IMR-90 (cell line): ENCODE measurements around the gene CARD18. TPM values are rescaled to one million over a fixed set of nuclear protein-coding genes. Genes with fewer than 3 reads are reported as not detected.
A peak's percentile ranks its signal among the peaks of the same experiment; 100 is the strongest.

Source experiments
- ATAC-seq: fragments of 200-7000 bp; cut with Tn5 transposase; 2 replicates; pipeline ENCODE4 v1.9.1; 2020; ENCODE audit warnings: low read depth, mild to moderate bottlenecking, moderate library complexity
- BruUV-seq: library from RNA; stranded (reverse); fragments of 400-500 nt; replicated peaks from 2 replicates; lab custom pipeline; 2021; lab: Mats Ljungman, UMichigan
- CTCF ChIA-PET: fragments of 300-600 bp; formaldehyde crosslinking; extraction: SDS; loops from one replicate; lab custom pipeline; 2021; ENCODE audit warnings: antibody characterized with exemption; lab: Yijun Ruan, JAX
- POLR2A ChIA-PET: fragments of 300-600 bp; sonication (Branson Sonifier 250); formaldehyde crosslinking; loops from one replicate; lab custom pipeline; 2022; ENCODE audit warnings: antibody characterized with exemption; ENCODE audit not compliant: unreplicated experiment; lab: Charles Lee
- DNase-seq: peaks from one replicate; pipeline ENCODE4 v3.0.0; 2013
- H2AFZ ChIP-seq: replicated peaks from 2 replicates; pipeline ENCODE3; 2013; ENCODE audit warnings: low read length, mild to moderate bottlenecking; ENCODE audit not compliant: poor library complexity
- H2AK5ac ChIP-seq: 2 replicates; pipeline ENCODE4 v1.6.1; 2013; ENCODE audit warnings: low read depth, low read length, inconsistent platforms
- H2AK9ac ChIP-seq: replicated peaks from 2 replicates; pipeline ENCODE3; 2013; ENCODE audit warnings: mild to moderate bottlenecking, low read depth, low read length, moderate library complexity; ENCODE audit not compliant: poor library complexity
- H2BK120ac ChIP-seq: 2 replicates; pipeline ENCODE4 v1.6.1; 2013; ENCODE audit warnings: low read depth, low read length, inconsistent platforms
- H2BK15ac ChIP-seq: 3 replicates; pipeline ENCODE4 v1.6.1; 2013; ENCODE audit warnings: low read depth, low read length, inconsistent platforms
- H2BK20ac ChIP-seq: 2 replicates; pipeline ENCODE4 v1.6.1; 2013; ENCODE audit warnings: low read depth, mild to moderate bottlenecking, inconsistent platforms, low read length, moderate library complexity
- H2BK5ac ChIP-seq: 2 replicates; pipeline ENCODE4 v1.6.1; 2013; ENCODE audit warnings: mild to moderate bottlenecking, low read depth, low read length, inconsistent platforms; ENCODE audit not compliant: poor library complexity, severe bottlenecking
- H3K14ac ChIP-seq: replicated peaks from 2 replicates; pipeline ENCODE4 v1.6.1; 2013; ENCODE audit warnings: low read depth, low read length, inconsistent platforms
- H3K18ac ChIP-seq: 2 replicates; pipeline ENCODE4 v1.6.1; 2013; ENCODE audit warnings: low read depth, low read length, control low read depth
- H3K23ac ChIP-seq: 2 replicates; pipeline ENCODE4 v1.6.1; 2013; ENCODE audit warnings: low read depth, low read length, inconsistent platforms
- H3K27ac ChIP-seq: 2 replicates; pipeline ENCODE4 v1.5.1; 2013; ENCODE audit warnings: mild to moderate bottlenecking, control low read depth, low read length; ENCODE audit not compliant: insufficient read depth
- H3K27me3 ChIP-seq: 2 replicates; pipeline ENCODE4 v1.6.1; 2013; ENCODE audit warnings: low read length; ENCODE audit not compliant: control insufficient read depth, insufficient read depth
- H3K36me3 ChIP-seq: 2 replicates; pipeline ENCODE4 v1.6.1; 2013; ENCODE audit warnings: low read length, mixed read lengths; ENCODE audit not compliant: control insufficient read depth, insufficient read depth
- H3K4ac ChIP-seq: 2 replicates; pipeline ENCODE4 v1.6.1; 2013; ENCODE audit warnings: low read depth, low read length, inconsistent platforms
- H3K4me1 ChIP-seq: 2 replicates; pipeline ENCODE4 v1.6.1; 2013; ENCODE audit warnings: low read length, mixed read lengths; ENCODE audit not compliant: control insufficient read depth, insufficient read depth
- H3K4me2 ChIP-seq: 2 replicates; pipeline ENCODE4 v1.6.1; 2013; ENCODE audit warnings: low read depth, mild to moderate bottlenecking, control low read depth, low read length, moderate library complexity
- H3K4me3 ChIP-seq: 2 replicates; pipeline ENCODE4 v1.5.1; 2013; ENCODE audit warnings: low read depth, mild to moderate bottlenecking, control low read depth, low read length, moderate library complexity; ENCODE audit not compliant: insufficient read depth
- H3K56ac ChIP-seq: 2 replicates; pipeline ENCODE4 v1.6.1; 2013; ENCODE audit warnings: low read length, inconsistent platforms; ENCODE audit not compliant: insufficient read depth; ENCODE audit errors: extremely low read depth
- H3K79me1 ChIP-seq, 2 experiments: 2 replicates each; pipeline ENCODE4 v1.6.1; 2013; ENCODE audit warnings: low read length in 2 of 2, inconsistent platforms in 1 of 2, low read depth in 1 of 2
- H3K9ac ChIP-seq: 2 replicates; pipeline ENCODE4 v1.6.1; 2013; ENCODE audit warnings: low read depth, low read length, control low read depth
- H3K9me1 ChIP-seq: 2 replicates; pipeline ENCODE4 v1.6.1; 2013; ENCODE audit warnings: low read length, inconsistent platforms; ENCODE audit not compliant: insufficient read depth
- H3K9me3 ChIP-seq: 2 replicates; pipeline ENCODE4 v1.6.1; 2013; ENCODE audit warnings: low read length; ENCODE audit not compliant: control insufficient read depth, insufficient read depth
- H4K20me1 ChIP-seq: 2 replicates; pipeline ENCODE4 v1.6.1; 2013; ENCODE audit warnings: low read length, inconsistent platforms; ENCODE audit not compliant: insufficient read depth
- H4K5ac ChIP-seq: 2 replicates; pipeline ENCODE4 v1.6.1; 2013; ENCODE audit warnings: mild to moderate bottlenecking, low read depth, low read length, control low read depth
- H4K8ac ChIP-seq, 2 experiments: 2 replicates each; pipeline ENCODE4 v1.6.1; 2013; ENCODE audit warnings: low read depth in 2 of 2, low read length in 2 of 2, control low read depth in 1 of 2, inconsistent platforms in 1 of 2
- H4K91ac ChIP-seq: 2 replicates; pipeline ENCODE4 v1.6.1; 2013; ENCODE audit warnings: low read depth, low read length, inconsistent platforms; ENCODE audit not compliant: insufficient read depth
- MAZ ChIP-seq: IDR thresholded peaks from 2 replicates; pipeline ENCODE4 v1.6.1; 2012; ENCODE audit warnings: low read depth, mild to moderate bottlenecking, low read length, improper control_type of control experiment, moderate library complexity, borderline replicate concordance
- WGBS, 2 experiments: methylation state at CpG; one replicate each; pipeline versions ENCODE4 v1.1.5 to v1.1.7; 2013; ENCODE audit warnings: missing lambda C conversion rate in 2 of 2; ENCODE audit not compliant: insufficient read length in 1 of 2; ENCODE audit errors: extremely low coverage in 2 of 2; 5-methylcytosine and 5-hydroxymethylcytosine counted together
- dilution Hi-C: fragments of 300-500 bp; cut with HindIII; formaldehyde crosslinking; loops from one replicate; pipeline ENCODE4 v1.14.3; 2018; ENCODE audit warnings: low sequenced_read_pairs; ENCODE audit not compliant: unreplicated experiment
- in situ Hi-C: fragments of 300-500 bp; cut with MboI; formaldehyde crosslinking; loops from 3 replicates; pipeline ENCODE4 v1.14.3; 2019; ENCODE audit warnings: low sequenced_read_pairs, inconsistent platforms, mixed read lengths
- intact Hi-C: fragments of 100-400 bp; cut with micrococcal nuclease; formaldehyde crosslinking; loops from 2 replicates; pipeline ENCODE4 v1.10.0; 2022
- polyA plus RNA-seq, 3 experiments: library from polyadenylated mRNA; depleted of rRNA; stranded (reverse); fragments of >200 nt; gene quantifications; 2 replicates each; pipeline ENCODE4 v1.2.3, GENCODE V29; 2012; ENCODE audit warnings: low replicate concordance in 1 of 3
- total RNA-seq: library from RNA; depleted of rRNA; stranded (reverse); fragments of >200 nt; gene quantifications from 2 replicates; pipeline ENCODE4 v1.2.3, GENCODE V29; 2012
- TF ChIP-seq, protein P1 (sequence below): fragments of 150-350 bp; IDR thresholded peaks from 2 replicates; pipeline ENCODE4 v1.6.1; 2017; ENCODE audit warnings: mild to moderate bottlenecking, antibody characterized with exemption, low read length, low read depth

The CARD18 gene
- total and polyA plus RNA-seq, 2 of the 4 experiments (the other 2 are of a cell fraction), result not detected

DNA sequence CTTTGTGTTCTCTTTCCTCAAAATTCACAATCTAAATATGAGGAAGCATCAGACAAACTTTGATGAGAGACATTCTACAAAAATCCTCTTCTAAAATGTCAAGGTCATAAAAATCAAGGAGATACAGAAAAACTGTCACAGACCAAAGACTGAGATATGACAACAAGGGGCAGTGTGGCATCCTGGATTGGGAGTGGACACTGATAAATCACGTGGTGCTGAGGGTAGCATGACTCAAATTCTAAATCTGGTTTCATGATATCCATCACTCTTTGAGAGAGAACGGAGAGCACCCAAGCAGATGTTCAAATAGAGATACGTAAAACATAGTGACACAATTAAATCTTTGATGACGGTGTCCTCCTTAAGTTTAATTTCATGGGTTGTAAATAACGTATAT lies 13.0 kb upstream of the CARD18 start:
- no peak for TF ChIP-seq MAZ
- TF ChIP-seq, protein P1, sequence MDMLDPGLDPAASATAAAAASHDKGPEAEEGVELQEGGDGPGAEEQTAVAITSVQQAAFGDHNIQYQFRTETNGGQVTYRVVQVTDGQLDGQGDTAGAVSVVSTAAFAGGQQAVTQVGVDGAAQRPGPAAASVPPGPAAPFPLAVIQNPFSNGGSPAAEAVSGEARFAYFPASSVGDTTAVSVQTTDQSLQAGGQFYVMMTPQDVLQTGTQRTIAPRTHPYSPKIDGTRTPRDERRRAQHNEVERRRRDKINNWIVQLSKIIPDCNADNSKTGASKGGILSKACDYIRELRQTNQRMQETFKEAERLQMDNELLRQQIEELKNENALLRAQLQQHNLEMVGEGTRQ, result 0 out of 2 replicates have a peak, but pooled peaks have one; percentile 15
- CTCF ChIA-PET, result no interaction called here
- no peak overlapping the region for H2AFZ ChIP-seq

More for the DNA sequence above, 13.0 kb upstream of the CARD18 start:
- Histone ChIP-seq H2BK120ac (peak overlapping the region; percentile 94), H2AK5ac (peak overlapping the region; percentile 95; the same call in 1 of the 2 replicates), H3K79me1 (no peaks in the 10 kb centered on the region), H3K4ac (peak overlapping the region; percentile 92), H3K4me3 (no peak overlapping the region), H4K91ac (peak overlapping the region; percentile 67), H3K27me3 (no peaks in the 10 kb centered on the region), H3K14ac (peak overlapping the region; percentile 69; the same call in 1 of the 2 replicates), H2BK20ac (peak overlapping the region; percentile 92), H2BK15ac (peak overlapping the region; percentile 90), H3K23ac (no peak overlapping the region; the same call in 1 of the 2 replicates), H3K18ac (peak overlapping the region; percentile 92), H3K9me3 (no peaks in the 10 kb centered on the region), H4K20me1 (no peaks in the 10 kb centered on the region), H3K4me2 (no peak overlapping the region), H3K9ac (no peak overlapping the region; the same call in 1 of the 2 replicates), H3K56ac (0 out of 2 replicates have a peak overlapping the region, but pooled peaks have one; percentile 61), H3K4me1 (peaks cover 5% of the 10 kb centered on the region), H2AK9ac (no peak overlapping the region), H3K36me3 (no peaks in the 10 kb centered on the region), H4K8ac (peak overlapping the region; percentile 39 to 57; a peak in 3 of 4 replicates), H4K5ac (peak overlapping the region; percentile 57; the same call in 1 of the 2 replicates), H3K27ac (peak overlapping the region; percentile 77), H3K9me1 (peaks cover 9% of the 10 kb centered on the region; the same call in 1 of the 2 replicates), H2BK5ac (peak overlapping the region; percentile 76)
- WGBS, 2 experiments, result 83% methylated on average over 1 of the region's 5 CpGs; no CpG with 5 or more reads in 1 of the 2 experiments
- dilution Hi-C loops (no loop called here), intact Hi-C loops (no loop called here), in situ Hi-C loops (no loop called here)
- no TSS peak for BruUV-seq
- POLR2A ChIA-PET, result no interaction called here
- DNase-seq (no peak), ATAC-seq (no peak)
